Kidney capillary endothelial cell (primary cell): ENCODE results near the gene AVEN.
"Not testable (repeated sequence)": the region's sequence is repeated elsewhere in the genome, so short reads cannot be mapped to it uniquely, and the experiment has no call there.

Source experiments
- DNase-seq: peaks from one replicate; pipeline ENCODE4 v3.0.0-alpha.2; 2018; ENCODE audit warnings: low spot score

AVEN gene

GRCh38 chr15:34039790-34040113 lies 748 bp upstream of the AVEN start:
- no peak for DNase-seq

- peak; percentile 55 for DNase-seq
These were observed 757 bp downstream of the AVEN start for GRCh38 chr15:34038023-34038870.

GRCh38 chr15:34031987-34032760 lies 6.8 kb downstream of the AVEN start:
- no peak for DNase-seq

- DNase-seq = no peak
These were observed 11.4 kb downstream of the AVEN start for GRCh38 chr15:34027606-34028005.

- no peak for DNase-seq
These were observed 13.8 kb downstream of the AVEN start for GRCh38 chr15:34025252-34025651.

- DNase-seq = no peak
These were observed 15.1 kb downstream of the AVEN start for GRCh38 chr15:34023907-34024306.

- DNase-seq = no peak
These were observed 19.5 kb downstream of the AVEN start for GRCh38 chr15:34019369-34019990.

GRCh38 chr15:34018738-34019137 lies 20.3 kb downstream of the AVEN start:
- DNase-seq = not testable (repeated sequence)

GRCh38 chr15:34018021-34018645 lies 20.9 kb downstream of the AVEN start:
- DNase-seq = no peak

GRCh38 chr15:34014556-34014955 lies 24.4 kb downstream of the AVEN start:
- no peak for DNase-seq

GRCh38 chr15:34013746-34014145 lies 25.3 kb downstream of the AVEN start:
- DNase-seq = no peak

GRCh38 chr15:34012461-34013028 lies 26.5 kb downstream of the AVEN start:
- no peak for DNase-seq

- DNase-seq = no peak
These were observed 27.5 kb downstream of the AVEN start for GRCh38 chr15:34011481-34011880.

- no peak for DNase-seq
These were observed 28.1 kb downstream of the AVEN start for GRCh38 chr15:34010921-34011320.

GRCh38 chr15:34009656-34010055 lies 29.3 kb downstream of the AVEN start:
- no peak for DNase-seq

GRCh38 chr15:34006381-34006780 lies 32.6 kb downstream of the AVEN start:
- DNase-seq = no peak

GRCh38 chr15:34001536-34001935 lies 37.5 kb downstream of the AVEN start:
- no peak for DNase-seq

- not testable (repeated sequence) for DNase-seq
These were observed 43.3 kb downstream of the AVEN start for GRCh38 chr15:33995666-33996065.

- peak; percentile 19 for DNase-seq
These were observed 44.9 kb downstream of the AVEN start for GRCh38 chr15:33994005-33994615.

GRCh38 chr15:33988384-33988783 lies 50.6 kb downstream of the AVEN start:
- DNase-seq = no peak

GRCh38 chr15:33987444-33987843 lies 51.6 kb downstream of the AVEN start:
- no peak for DNase-seq

- no peak for DNase-seq
These were observed 53.3 kb downstream of the AVEN start for GRCh38 chr15:33985751-33986150.
